ENCODE measurements around the gene MAST4. TPM values are rescaled to one million over a fixed set of nuclear protein-coding genes. Genes with fewer than 3 reads are reported as not detected.
A peak's percentile ranks its signal among the peaks of the same experiment; 100 is the strongest.

MAST4 gene
- total RNA-seq, 1 donor from 2014 or later: 55.2 TPM

DNA sequence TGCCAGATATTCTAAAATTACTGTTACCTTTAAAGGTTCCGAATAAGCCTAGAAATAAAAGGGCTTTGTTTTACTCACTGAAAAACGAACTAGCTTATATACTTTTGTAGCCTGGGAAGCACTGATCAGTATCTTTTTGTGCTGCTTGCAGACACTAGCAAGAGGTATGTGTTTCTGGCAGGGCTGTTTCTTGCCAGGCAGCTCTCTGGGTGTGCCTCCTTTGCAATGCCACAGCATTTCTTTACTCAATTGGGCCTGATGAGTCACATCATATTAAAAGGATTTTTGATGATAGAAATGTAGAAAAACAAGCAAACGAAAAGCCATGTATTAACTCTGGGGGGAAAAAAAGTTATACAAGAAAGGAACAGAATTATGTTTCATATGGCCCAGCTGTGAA is 564.8 kb downstream of the MAST4 start:
- no peaks in the 10 kb centered on the region for H3K27me3 ChIP-seq
- peak in 1 of 2 donors; percentile 74 for DNase-seq (ENCODE audit: low spot score in 2 of 2)
- intact Hi-C loops (cut with DNase I): no loop called here
- TF ChIP-seq, protein P1, sequence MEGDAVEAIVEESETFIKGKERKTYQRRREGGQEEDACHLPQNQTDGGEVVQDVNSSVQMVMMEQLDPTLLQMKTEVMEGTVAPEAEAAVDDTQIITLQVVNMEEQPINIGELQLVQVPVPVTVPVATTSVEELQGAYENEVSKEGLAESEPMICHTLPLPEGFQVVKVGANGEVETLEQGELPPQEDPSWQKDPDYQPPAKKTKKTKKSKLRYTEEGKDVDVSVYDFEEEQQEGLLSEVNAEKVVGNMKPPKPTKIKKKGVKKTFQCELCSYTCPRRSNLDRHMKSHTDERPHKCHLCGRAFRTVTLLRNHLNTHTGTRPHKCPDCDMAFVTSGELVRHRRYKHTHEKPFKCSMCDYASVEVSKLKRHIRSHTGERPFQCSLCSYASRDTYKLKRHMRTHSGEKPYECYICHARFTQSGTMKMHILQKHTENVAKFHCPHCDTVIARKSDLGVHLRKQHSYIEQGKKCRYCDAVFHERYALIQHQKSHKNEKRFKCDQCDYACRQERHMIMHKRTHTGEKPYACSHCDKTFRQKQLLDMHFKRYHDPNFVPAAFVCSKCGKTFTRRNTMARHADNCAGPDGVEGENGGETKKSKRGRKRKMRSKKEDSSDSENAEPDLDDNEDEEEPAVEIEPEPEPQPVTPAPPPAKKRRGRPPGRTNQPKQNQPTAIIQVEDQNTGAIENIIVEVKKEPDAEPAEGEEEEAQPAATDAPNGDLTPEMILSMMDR (IDR thresholded peaks at IDR 0.05): no peak
- H3K36me3 ChIP-seq: peaks cover 23 to 25% of the 10 kb centered on the region in 2 donors
- H3K4me3 ChIP-seq: no peak overlapping the region
- H3K27ac ChIP-seq: peak overlapping the region; percentile 22 to 61
- no peaks in the 10 kb centered on the region for H3K9me3 ChIP-seq
- peaks cover 0 to 8% of the 10 kb centered on the region in 2 donors for H3K4me1 ChIP-seq

DNA sequence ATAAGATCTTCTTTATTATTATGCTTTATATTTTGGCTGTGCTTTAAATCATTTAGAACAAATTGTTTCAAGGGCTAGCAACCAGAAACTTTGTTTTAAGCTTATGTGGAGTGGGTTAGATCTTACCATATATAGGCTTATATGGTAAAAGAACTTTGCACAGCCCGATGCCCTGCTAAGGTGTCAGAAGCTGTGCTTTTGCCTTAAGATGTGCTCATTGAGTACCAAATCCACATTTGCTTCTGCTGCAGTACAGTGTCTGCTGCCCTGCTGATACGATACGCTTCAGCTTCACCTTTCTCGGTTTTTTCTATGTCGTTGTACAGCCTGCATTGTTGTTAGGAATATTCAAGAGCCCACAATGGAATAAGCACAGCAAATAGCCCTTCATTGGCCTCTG is 565.6 kb downstream of the MAST4 start:
- Histone ChIP-seq H3K4me3 (no peak overlapping the region), H3K27me3 (no peaks in the 10 kb centered on the region), H3K27ac (peak overlapping the region in 1 of 2 donors; percentile 22), H3K9me3 (no peaks in the 10 kb centered on the region), H3K36me3 (peaks cover 23 to 25% of the 10 kb centered on the region in 2 donors), H3K4me1 (peaks cover 0 to 11% of the 10 kb centered on the region in 2 donors)
- TF ChIP-seq, protein P1 (IDR thresholded peaks at IDR 0.05): no peak
- intact Hi-C loops (cut with DNase I): no loop called here
- DNase-seq (ENCODE audit: low spot score in 2 of 2): no peak

DNA sequence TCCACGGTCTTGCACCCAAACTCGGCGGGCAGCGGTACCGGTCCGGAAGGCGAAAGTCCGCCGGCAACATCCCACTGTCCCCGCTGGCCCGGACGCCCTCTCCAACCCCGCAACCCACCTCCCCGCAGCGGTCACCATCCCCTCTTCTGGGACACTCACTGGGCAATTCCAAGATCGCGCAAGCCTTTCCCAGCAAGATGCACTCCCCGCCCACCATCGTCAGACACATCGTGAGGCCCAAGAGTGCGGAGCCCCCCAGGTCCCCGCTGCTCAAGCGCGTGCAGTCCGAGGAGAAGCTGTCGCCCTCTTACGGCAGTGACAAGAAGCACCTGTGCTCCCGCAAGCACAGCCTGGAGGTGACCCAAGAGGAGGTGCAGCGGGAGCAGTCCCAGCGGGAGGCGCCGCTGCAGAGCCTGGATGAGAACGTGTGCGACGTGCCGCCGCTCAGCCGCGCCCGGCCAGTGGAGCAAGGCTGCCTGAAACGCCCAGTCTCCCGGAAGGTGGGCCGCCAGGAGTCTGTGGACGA is 567.1 kb downstream of the MAST4 start:
- Histone ChIP-seq H3K27me3 (no peaks in the 10 kb centered on the region), H3K36me3 (peaks cover 21 to 25% of the 10 kb centered on the region in 2 donors), H3K9me3 (no peaks in the 10 kb centered on the region), H3K27ac (no peak overlapping the region), H3K4me3 (no peak overlapping the region), H3K4me1 (peaks cover 0 to 13% of the 10 kb centered on the region in 2 donors)
- intact Hi-C loops (cut with DNase I): no loop called here
- TF ChIP-seq, protein P1 (IDR thresholded peaks at IDR 0.05): no peak
- DNase-seq (ENCODE audit: low spot score in 2 of 2): no peak

DNA sequence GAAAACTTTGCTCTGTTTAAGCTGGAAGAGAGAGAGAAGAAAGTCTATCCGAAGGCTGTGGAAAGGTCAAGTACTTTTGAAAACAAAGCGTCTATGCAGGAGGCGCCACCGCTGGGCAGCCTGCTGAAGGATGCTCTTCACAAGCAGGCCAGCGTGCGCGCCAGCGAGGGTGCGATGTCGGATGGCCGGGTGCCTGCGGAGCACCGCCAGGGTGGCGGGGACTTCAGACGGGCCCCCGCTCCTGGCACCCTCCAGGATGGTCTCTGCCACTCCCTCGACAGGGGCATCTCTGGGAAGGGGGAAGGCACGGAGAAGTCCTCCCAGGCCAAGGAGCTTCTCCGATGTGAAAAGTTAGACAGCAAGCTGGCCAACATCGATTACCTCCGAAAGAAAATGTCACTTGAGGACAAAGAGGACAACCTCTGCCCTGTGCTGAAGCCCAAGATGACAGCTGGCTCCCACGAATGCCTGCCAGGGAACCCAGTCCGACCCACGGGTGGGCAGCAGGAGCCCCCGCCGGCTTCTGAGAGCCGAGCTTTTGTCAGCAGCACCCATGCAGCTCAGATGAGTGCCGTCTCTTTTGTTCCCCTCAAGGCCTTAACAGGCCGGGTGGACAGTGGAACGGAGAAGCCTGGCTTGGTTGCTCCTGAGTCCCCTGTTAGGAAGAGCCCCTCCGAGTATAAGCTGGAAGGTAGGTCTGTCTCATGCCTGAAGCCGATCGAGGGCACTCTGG is 567.8 kb downstream of the MAST4 start:
- Histone ChIP-seq H3K36me3 (peaks cover 21 to 25% of the 10 kb centered on the region in 2 donors), H3K4me3 (no peak overlapping the region), H3K27me3 (no peaks in the 10 kb centered on the region), H3K27ac (no peak overlapping the region), H3K9me3 (no peaks in the 10 kb centered on the region), H3K4me1 (peaks cover 0 to 13% of the 10 kb centered on the region in 2 donors)
- TF ChIP-seq, protein P1 (IDR thresholded peaks at IDR 0.05): no peak
- intact Hi-C loops (cut with DNase I): no loop called here
- no peak for DNase-seq (ENCODE audit: low spot score in 2 of 2)

DNA sequence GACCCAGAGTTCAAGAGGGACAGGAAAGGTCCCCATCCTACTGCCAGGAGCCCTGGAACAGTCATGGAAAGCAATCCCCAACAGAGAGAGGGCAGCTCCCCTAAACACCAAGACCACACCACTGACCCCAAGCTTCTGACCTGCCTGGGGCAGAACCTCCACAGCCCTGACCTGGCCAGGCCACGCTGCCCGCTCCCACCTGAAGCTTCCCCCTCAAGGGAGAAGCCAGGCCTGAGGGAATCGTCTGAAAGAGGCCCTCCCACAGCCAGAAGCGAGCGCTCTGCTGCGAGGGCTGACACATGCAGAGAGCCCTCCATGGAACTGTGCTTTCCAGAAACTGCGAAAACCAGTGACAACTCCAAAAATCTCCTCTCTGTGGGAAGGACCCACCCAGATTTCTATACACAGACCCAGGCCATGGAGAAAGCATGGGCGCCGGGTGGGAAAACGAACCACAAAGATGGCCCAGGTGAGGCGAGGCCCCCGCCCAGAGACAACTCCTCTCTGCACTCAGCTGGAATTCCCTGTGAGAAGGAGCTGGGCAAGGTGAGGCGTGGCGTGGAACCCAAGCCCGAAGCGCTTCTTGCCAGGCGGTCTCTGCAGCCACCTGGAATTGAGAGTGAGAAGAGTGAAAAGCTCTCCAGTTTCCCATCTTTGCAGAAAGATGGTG is 568.8 kb downstream of the MAST4 start:
- no peaks in the 10 kb centered on the region for H3K9me3 ChIP-seq
- H3K4me3 ChIP-seq: no peak overlapping the region
- peaks cover 21 to 27% of the 10 kb centered on the region in 2 donors for H3K36me3 ChIP-seq
- intact Hi-C loops (cut with DNase I): no loop called here
- H3K4me1 ChIP-seq: peaks cover 0 to 13% of the 10 kb centered on the region in 2 donors
- peak overlapping the region; percentile 74 to 87 for H3K27ac ChIP-seq
- no peak for DNase-seq (ENCODE audit: low spot score in 2 of 2)
- no peaks in the 10 kb centered on the region for H3K27me3 ChIP-seq
- TF ChIP-seq, protein P1 (IDR thresholded peaks at IDR 0.05): no peak
